HCT116 (cell line): ENCODE data around the gene GLB1L.

Experiments used
- EGR1 ChIP-seq: IDR thresholded peaks from 2 replicates; pipeline ENCODE4 v1.6.1; 2012; ENCODE audit warnings: low read depth
- ELF1 ChIP-seq: IDR thresholded peaks from 2 replicates; pipeline ENCODE4 v1.6.1; 2012; ENCODE audit warnings: low read depth, borderline replicate concordance
- EZH2 ChIP-seq: fragments of 200-600 bp; sonication (generic); IDR thresholded peaks from 2 replicates; pipeline ENCODE4 v1.6.1; 2017; ENCODE audit warnings: antibody characterized with exemption, mixed run types
- JUND ChIP-seq: IDR thresholded peaks from 2 replicates; pipeline ENCODE4 v1.6.1; 2012
- POLR2A ChIP-seq: IDR thresholded peaks from 2 replicates; pipeline ENCODE4 v1.7.0; 2011; ENCODE audit warnings: borderline replicate concordance; ENCODE audit not compliant: insufficient read depth, insufficient read length; ENCODE audit errors: extremely low read depth
- POLR2AphosphoS5 ChIP-seq: IDR thresholded peaks from 2 replicates; pipeline ENCODE4 v1.6.1; 2011; ENCODE audit warnings: mild to moderate bottlenecking, low read depth, low read length, moderate library complexity
- RAD21 ChIP-seq: IDR thresholded peaks from 2 replicates; pipeline ENCODE4 v1.6.1; 2012; ENCODE audit warnings: low read depth, mild to moderate bottlenecking
- TF ChIP-seq, protein P1 (sequence below), 3 experiments: fragments of 200-600 bp in 1 of 3; sonication (generic) in 1 of 3; IDR thresholded peaks in 2 of 3; conservative IDR thresholded peaks in 1 of 3; 2 replicates each; pipeline ENCODE4 v1.5.1; 2012 to 2017; ENCODE audit warnings: low read depth in 2 of 3, low read length in 2 of 3, antibody characterized with exemption in 1 of 3, borderline replicate concordance in 1 of 3, control low read depth in 1 of 3, mild to moderate bottlenecking in 1 of 3, mixed read lengths in 1 of 3, mixed run types in 1 of 3, moderate library complexity in 1 of 3; ENCODE audit not compliant: insufficient read depth in 1 of 3
- TF ChIP-seq, protein P2 (sequence below): IDR thresholded peaks from 2 replicates; pipeline ENCODE4 v1.6.1; 2012
- TF ChIP-seq, protein P3 (sequence below): IDR thresholded peaks from 2 replicates; pipeline ENCODE4 v1.6.1; 2012; ENCODE audit warnings: low read depth

DNA sequence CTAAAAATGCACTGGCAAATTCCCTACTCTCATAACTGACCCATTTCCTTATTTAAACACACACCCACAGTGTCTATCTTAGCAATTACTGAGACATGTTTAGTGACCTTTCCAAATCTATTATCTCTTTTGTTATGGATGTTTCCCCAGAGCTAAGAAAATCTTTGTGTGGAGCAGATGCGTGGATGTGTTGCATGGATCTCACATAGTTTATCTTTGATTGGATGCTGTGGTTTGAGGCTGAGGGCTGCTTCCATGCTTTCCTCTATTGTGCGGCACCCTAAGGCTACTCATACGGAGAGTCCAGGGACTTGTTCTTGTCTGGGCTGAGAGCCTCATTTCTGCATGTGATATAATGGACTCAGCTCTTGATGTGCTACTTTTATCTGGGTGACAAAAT lies 10.9 kb downstream of the GLB1L start:
- TF ChIP-seq, protein P1, sequence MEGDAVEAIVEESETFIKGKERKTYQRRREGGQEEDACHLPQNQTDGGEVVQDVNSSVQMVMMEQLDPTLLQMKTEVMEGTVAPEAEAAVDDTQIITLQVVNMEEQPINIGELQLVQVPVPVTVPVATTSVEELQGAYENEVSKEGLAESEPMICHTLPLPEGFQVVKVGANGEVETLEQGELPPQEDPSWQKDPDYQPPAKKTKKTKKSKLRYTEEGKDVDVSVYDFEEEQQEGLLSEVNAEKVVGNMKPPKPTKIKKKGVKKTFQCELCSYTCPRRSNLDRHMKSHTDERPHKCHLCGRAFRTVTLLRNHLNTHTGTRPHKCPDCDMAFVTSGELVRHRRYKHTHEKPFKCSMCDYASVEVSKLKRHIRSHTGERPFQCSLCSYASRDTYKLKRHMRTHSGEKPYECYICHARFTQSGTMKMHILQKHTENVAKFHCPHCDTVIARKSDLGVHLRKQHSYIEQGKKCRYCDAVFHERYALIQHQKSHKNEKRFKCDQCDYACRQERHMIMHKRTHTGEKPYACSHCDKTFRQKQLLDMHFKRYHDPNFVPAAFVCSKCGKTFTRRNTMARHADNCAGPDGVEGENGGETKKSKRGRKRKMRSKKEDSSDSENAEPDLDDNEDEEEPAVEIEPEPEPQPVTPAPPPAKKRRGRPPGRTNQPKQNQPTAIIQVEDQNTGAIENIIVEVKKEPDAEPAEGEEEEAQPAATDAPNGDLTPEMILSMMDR (IDR thresholded peaks at IDR 0.05 in 2 of 3, conservative IDR thresholded peaks at IDR 0.05 in 1 of 3; ENCODE audit: borderline replicate concordance in 1 of 3, insufficient read depth in 1 of 3, low read depth in 2 of 3, low read length in 2 of 3) = no peak
- TF ChIP-seq EZH2 (no peak), RAD21 (no peak), POLR2A (no peak), POLR2AphosphoS5 (no peak), JUND (no peak), EGR1 (no peak), ELF1 (no peak)
- TF ChIP-seq, protein P2, sequence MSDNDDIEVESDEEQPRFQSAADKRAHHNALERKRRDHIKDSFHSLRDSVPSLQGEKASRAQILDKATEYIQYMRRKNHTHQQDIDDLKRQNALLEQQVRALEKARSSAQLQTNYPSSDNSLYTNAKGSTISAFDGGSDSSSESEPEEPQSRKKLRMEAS = no peak
- TF ChIP-seq, protein P3, sequence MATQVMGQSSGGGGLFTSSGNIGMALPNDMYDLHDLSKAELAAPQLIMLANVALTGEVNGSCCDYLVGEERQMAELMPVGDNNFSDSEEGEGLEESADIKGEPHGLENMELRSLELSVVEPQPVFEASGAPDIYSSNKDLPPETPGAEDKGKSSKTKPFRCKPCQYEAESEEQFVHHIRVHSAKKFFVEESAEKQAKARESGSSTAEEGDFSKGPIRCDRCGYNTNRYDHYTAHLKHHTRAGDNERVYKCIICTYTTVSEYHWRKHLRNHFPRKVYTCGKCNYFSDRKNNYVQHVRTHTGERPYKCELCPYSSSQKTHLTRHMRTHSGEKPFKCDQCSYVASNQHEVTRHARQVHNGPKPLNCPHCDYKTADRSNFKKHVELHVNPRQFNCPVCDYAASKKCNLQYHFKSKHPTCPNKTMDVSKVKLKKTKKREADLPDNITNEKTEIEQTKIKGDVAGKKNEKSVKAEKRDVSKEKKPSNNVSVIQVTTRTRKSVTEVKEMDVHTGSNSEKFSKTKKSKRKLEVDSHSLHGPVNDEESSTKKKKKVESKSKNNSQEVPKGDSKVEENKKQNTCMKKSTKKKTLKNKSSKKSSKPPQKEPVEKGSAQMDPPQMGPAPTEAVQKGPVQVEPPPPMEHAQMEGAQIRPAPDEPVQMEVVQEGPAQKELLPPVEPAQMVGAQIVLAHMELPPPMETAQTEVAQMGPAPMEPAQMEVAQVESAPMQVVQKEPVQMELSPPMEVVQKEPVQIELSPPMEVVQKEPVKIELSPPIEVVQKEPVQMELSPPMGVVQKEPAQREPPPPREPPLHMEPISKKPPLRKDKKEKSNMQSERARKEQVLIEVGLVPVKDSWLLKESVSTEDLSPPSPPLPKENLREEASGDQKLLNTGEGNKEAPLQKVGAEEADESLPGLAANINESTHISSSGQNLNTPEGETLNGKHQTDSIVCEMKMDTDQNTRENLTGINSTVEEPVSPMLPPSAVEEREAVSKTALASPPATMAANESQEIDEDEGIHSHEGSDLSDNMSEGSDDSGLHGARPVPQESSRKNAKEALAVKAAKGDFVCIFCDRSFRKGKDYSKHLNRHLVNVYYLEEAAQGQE = no peak
